ENCODE data around the gene ADARB1.
"Not testable (repeated sequence)": the region's sequence is repeated elsewhere in the genome, so short reads cannot be mapped to it uniquely, and the experiment has no call there.

The ADARB1 gene

DNA sequence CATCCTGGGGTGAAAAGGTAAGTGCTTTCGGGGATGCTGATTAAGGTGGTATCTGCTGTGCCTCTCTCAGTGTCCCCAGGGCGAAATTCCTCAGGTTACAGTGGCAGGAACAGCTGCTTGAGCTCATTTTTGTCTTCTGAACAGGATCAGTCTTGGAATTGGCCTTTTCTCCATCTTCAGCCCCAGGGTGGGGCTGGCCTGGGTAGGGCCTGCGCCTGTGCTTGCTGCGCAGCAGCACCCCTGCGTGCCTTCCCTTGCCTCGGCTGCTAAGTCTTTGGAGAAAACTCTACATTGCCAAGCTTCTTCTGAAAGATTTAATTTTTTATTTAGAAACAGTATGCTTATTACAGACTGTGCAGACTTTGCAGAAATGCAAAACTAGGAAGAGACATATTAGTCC lies 41.7 kb downstream of the ADARB1 start:
- DNase-seq (ENCODE audit: low spot score) = no peak

DNA sequence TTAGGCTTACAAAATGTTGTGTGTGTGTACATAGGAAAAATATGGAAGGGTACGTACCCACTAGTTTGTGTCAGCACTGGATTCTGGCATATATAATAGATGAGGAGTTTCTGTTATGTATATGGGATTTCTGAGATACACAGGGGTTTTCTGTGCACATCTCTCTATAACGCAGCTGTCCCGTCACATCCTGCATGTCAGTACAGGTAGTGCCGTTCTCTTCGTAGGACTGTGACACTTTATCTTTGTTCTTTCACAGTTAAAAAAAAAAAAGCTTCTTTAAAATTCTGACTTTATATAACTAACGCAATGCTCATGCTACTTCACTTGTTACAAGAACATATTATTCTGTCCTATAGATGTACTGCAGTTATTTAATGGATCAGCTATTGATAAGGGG lies 42.9 kb downstream of the ADARB1 start:
- no peak for DNase-seq (ENCODE audit: low spot score)

DNA sequence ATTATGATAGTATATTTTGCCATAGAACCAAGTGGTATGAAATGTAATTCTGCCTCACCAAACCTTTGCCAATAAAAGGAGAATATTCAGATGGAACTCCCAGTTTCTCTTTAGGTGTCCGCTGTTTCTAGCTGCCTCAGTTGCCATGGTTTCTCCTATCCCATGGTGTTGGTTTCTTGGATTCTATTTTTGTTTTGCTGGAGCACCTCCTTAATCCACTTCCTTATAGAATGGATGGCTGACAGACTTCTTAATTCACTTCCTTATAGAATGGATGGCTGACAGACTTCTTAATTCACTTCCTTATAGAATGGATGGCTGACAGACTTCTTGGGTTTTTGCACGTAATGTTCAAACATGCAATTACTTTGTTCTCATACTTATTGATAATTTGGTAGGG lies 43.7 kb downstream of the ADARB1 start:
- no peak for DNase-seq (ENCODE audit: low spot score)

DNA sequence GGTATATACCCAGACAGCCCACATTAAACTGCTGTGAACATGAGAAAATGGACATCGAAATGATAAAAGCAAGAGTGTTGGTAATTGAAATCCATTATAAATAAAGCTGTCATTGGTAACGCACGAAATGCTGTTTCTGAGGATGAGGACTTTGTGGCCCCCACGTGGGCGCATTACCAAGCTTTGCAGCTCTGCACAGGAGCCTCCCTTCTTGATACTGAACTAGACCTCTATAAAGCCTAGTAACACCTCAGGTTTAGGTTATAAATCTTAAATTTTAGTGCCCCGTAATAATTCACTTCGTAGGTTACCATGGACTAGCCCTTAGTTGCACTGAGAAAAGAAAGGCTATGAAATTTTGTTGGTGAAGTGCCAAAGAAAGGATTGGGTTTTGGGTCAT lies 45.4 kb downstream of the ADARB1 start:
- DNase-seq (ENCODE audit: low spot score) = no peak

DNA sequence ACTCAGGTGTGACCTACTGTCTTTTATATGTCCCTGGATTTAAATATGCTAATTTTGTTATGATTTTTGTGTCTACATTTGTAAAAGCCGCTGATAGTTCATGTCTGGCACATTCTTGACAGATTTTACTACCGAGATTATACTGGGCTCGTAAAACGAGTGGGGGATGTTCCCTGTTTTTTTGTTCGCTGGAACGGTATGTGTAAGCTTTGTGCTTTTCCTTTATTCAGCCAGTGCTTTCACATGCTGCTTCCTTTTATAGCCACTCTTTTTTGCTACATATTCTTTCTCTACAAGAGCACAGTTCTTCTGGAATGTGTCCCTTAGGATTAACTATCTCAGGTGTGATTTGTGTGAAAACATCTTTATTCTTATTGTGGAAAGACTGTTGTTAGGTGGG lies 46.6 kb downstream of the ADARB1 start:
- DNase-seq (ENCODE audit: low spot score) = no peak

DNA sequence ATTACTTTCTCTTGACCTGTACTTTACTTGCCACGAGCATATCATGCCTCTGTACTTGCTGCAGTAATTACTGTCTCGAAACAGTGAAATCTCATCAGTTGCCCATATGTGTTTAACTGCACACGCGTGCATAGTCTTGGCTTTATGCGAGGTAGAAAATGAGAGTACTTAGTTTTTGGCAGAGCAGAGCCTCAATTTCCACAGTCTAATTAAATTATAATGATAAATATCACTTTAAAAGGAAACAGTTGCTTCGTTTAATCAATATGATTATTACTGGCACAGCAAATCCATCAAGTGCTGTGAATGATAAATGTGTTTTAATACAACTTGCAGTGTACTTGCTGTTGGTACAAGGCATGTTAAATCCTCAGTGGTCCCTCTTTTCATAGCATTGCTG lies 47.6 kb downstream of the ADARB1 start:
- no peak for DNase-seq (ENCODE audit: low spot score)

DNA sequence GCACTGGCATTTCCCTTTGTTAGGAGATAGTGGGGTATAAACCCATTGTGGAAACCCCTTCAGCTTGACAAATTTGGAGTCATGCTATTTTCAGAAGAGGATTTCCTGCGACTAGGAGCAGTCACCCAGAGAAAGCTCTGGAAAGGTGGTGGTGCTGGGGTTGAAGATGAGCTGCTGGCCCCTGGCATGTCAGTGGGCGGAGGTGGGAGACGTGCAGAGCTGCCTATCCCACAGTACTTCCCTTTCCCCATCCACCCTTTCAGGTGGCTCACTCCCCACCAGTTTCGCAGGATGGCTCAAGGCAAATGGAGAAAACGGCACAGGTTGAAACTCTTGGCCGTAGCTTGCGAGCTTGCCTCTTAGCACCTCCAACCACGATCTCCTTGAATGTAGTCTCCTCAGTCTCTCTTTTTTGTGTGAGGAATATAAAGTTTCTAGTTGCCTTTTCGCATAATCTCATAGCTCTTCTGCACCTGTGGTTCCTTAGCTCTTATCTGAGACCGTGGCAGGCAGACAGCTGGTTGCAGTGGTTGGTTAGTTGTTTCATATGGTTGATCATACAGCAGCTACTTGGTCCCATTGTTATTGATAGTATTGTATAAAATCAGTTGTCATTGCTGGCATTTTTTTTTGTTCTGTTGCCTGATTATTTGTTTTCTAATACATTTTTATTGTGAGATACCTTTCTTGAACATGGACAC lies 48.2 kb downstream of the ADARB1 start:
- no peak for DNase-seq (ENCODE audit: low spot score)

DNA sequence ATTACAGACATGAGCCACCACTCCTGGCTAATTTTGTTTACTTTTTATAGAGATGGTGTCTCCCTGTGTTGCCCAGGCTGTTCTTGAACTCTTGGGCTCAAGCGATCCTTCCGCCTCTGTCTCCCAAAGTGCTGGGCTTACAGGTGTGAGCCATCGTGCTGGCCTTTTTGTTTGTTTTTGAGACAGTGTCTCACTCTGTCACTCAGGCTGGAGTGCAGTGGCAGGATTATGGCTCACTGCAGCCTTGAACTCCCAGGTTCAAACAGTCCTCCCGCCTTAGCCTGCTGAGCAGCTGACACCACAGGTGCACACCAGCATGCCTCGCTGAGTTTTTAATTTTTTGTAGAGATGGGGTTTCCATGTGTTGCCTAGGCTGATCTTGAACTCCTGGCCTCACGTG lies 49.1 kb downstream of the ADARB1 start:
- DNase-seq (ENCODE audit: low spot score) = no peak

DNA sequence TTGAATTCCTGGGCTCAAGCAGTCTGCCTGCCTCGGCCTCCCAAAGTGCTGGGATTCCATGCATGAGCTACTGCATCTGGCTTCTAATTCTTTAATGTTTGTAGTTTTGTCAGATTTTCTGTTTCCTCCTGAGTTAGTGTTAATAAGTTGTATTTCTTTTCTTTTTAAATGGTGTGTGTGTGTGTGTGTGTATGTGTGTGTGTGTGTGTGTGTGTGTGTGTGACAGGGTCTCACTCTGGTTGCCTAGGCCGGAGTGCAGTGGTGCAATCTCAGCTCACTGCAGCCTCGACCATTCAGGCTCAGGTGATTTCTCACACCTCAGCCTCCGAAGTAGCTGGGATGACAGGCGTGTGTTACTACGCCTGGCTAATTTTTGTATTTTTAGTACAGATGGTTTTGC lies 50.2 kb downstream of the ADARB1 start:
- DNase-seq (ENCODE audit: low spot score) = no peak

DNA sequence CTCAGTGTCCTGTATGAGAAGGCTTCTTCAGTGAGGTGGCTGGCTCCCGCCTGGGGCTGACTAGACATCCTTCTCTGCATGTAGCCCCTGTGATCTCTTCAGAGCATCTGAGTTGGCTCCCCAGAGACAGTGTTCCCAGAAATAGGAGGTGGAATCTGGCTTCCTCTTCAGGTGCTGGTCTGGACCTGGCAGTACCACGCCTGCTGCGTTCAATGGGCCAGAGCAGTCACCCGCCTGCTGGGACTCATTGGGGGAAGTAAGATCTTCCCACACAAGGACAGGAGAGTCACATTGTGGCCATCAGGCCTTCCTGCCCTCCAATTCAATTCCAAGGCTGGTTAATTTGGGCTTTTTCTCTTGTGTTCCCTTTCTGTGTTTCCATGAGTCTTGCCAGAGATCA lies 51.0 kb downstream of the ADARB1 start:
- DNase-seq (ENCODE audit: low spot score) = no peak

DNA sequence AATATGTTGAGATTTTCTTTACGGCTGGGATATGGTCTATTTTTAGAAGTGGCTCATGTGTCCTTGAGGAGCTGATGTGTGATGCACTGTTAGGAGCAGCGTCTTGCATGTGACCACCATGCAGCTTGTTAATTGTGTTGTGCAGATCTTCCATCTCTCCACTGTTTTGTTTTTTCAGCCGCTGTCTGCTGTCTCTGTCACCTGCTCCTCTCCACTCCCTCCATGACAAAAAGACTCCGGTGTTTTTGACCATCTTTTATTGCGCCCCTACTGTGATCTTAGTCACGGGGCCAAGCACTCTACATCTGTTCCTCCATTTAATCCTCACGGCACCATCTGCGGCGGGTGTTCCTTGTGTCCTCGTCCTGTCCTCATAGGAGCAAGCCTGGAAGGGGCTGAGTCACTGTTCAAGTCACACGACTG lies 51.8 kb downstream of the ADARB1 start:
- DNase-seq (ENCODE audit: low spot score) = no peak

DNA sequence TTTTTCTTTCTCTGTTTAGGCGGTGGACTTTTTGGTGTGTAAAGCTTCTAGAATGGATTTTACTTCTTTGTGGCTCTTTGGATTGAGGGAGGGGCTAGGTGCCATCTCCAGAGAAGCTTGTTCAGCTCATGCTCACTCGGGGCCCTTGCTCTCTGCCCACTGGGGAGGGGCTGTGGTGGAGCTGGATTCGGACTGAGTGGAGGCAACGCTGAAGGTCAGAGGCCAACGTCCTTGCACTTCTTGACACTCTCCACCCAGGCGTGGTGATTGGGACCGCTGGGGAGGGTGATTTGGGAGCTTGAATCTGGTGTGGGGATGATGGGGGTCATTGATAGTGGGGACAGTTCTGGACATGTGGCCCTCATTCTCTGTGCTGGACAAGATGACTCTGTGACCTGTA lies 52.6 kb downstream of the ADARB1 start:
- DNase-seq (ENCODE audit: low spot score) = no peak

DNA sequence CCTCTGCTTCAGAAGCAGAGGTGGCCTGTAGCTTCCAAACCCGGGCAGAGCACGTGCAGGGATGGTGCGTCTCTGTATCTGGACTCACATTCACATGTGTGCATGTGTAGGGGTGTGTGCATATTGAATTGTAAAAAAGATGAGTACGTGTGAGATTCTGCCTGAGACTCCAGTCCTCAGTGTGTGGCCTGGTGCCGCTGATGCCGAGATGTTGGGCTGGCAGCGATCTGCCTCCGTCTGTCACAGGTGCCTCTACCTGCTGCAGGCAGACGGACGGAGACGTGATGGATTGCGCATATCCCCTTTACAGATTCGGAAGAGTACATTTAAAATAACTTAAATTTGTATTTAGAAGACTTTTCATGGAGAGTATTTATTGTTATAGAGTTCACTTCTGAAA lies 53.6 kb downstream of the ADARB1 start:
- DNase-seq (ENCODE audit: low spot score) = no peak

DNA sequence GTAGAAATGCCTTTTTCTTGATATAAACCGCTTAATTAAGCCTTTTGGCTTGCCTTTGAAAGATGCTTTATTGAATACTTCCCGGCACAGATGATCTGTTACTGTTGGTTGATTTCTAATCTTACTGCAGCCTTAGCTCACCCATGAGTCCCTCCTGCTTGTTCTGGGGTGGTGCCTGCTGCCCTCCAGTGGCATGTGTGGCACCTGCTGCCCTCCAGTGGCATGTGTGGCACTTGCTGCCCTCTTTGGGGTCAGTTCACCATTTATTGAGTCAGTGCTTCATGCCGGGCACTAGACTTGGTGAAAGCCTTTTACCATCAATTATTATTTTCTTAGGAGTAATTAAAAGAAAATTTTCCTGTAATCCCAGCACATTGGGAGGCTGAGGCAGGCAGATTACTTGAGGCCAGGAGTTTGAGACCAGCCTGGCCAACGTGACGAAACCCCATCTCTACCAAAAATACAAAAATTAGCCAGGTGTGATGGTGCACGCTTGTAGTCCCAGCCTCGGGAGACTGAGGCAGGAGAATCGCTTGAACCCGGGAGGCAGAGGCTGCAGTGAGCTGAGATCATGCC lies 54.3 kb downstream of the ADARB1 start:
- DNase-seq (ENCODE audit: low spot score) = peak; percentile 59

DNA sequence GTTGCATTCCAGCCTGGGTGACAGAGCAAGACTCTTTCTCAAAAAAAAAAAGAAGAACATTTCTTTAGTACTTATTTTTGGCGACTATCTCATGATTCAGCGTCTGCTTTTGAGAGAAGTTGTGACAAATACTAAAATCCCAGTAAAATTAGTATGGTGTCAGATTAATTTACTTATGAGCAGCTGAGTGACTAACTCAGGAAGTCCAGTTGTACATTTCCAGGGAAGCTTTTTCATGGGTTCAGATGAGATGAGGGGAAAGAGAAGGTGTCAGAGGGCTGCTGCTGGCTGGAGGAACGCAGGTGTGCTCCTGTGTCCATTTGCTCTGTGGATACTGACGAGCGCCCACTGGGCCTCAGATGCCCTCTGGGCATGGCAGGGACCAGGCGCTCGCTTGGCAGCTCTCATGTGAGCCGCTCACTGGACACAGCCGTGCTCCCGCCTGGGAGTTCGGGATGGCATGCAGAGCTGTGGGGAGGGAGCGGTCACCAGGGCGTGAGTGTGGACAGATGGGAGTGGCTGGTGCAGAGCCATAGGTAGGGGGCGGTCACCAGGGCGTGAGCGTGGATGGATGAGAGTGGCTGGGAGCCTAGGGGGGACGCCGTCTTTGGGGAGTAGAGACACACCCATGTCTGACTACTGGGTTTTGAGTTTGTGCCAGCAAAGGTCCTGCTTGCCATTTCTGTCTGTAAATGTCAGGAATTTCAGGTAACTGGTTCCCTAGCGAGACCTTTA lies 55.0 kb downstream of the ADARB1 start:
- no peak for DNase-seq (ENCODE audit: low spot score)

DNA sequence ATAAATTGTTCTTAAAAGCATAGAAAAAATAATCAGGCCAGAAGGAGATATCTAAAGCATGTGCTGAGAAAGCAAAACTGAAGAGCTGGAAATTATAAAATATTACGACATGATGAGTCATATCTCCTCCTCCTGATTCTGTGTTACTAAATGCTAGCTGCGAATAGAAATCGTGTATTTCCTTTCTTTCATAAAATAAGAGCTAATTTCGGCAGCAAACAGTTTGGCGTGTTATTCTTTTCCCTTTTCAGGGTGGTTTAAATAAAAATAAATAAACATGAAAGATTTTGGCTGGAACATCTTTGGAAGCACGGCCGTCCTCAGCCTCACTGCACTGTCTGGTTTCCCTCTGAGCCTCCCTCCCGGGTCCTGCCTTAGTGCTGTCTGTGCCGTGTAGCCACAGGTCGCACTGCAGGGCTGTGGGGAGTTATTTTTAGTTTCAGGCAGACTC lies 56.0 kb downstream of the ADARB1 start:
- no peak for DNase-seq (ENCODE audit: low spot score)

DNA sequence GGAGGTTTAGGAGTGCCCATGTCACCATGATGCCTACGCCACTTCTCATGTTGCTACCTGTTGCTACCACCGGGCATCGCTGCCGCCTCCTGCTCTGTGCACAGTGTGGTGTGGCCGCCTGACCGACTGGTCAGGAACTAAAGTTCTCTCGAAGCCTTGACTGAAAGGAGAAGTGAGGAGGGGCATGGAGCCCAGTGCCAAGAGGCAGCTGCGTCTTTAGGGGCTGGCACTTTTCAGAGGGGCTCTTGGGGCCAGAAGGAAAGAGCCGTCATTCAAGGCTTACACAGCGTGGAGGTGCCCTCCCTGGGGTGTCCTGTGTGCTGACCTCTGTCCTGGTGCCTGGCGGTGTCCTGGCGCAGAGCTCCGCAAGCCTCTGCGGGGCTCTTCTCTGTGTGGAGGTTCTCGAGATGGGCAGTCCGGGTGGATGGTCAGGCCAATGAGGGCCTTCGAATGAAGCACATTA lies 57.2 kb downstream of the ADARB1 start:
- no peak for DNase-seq (ENCODE audit: low spot score)

DNA sequence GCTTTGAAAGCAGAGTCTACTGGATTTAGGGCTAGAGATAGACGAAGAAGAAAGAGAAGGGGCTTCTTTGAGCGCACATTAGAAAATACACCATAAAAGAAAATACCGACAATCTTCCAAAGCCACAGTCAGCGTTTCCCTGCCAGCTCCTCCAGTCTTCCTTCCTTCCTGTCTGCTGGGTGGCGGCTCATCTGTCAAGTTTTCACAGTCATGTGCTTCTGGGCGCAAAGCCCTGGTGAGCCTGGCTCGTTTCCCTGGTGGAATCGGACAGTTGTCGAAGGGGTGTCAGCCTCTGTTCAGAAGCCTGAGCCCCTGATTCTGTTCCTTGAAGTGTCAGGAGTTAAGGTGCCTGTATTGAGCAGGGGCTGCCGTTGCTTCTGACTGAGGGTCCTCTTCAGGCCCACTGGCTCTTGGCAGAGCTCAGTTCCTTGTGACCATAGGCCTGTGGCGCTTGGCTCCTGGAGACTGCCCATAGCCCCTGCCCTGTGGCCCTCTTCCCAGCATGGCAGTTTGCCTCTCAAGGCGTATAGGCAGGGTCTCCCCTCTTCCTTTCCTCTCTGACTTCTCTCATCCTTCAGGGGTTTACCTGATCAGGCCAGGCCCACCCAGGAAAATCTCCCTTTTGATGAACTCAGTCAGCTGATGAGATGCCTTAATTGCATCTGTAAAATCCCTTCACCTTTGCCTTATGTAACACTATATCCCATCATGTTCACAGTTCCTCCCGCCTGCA lies 58.6 kb downstream of the ADARB1 start:
- no peak for DNase-seq (ENCODE audit: low spot score)

DNA sequence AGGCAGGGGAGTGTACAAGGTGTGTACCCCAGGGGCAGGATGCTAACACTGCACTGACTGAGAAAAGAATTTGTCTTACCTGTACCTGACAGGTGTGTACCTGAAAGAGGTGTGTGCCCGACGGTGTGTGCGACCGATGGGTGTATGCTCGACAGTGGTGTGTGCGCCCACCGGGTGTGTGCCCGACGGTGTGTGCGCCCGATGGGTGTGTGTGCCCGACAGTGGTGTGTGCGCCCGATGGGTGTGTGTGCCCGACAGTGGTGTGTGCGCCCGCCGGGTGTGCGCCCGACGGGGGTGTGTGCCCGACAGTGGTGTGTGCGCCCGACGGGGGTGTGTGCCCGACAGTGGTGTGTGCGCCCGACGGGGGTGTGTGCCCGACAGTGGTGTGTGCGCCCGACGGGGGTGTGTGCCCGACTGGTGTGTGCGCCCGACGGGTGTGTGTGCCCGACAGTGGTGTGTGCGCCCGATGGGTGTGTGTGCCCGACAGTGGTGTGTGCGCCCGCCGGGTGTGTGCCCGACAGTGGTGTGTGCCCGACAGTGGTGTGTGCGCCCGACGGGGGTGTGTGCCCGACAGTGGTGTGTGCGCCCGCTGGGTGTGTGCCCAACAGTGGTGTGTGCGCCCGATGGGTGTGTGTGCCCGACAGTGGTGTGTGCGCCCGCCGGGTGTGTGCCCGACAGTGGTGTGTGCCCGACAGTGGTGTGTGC lies 59.3 kb downstream of the ADARB1 start:
- DNase-seq (ENCODE audit: low spot score) = not testable (repeated sequence)

DNA sequence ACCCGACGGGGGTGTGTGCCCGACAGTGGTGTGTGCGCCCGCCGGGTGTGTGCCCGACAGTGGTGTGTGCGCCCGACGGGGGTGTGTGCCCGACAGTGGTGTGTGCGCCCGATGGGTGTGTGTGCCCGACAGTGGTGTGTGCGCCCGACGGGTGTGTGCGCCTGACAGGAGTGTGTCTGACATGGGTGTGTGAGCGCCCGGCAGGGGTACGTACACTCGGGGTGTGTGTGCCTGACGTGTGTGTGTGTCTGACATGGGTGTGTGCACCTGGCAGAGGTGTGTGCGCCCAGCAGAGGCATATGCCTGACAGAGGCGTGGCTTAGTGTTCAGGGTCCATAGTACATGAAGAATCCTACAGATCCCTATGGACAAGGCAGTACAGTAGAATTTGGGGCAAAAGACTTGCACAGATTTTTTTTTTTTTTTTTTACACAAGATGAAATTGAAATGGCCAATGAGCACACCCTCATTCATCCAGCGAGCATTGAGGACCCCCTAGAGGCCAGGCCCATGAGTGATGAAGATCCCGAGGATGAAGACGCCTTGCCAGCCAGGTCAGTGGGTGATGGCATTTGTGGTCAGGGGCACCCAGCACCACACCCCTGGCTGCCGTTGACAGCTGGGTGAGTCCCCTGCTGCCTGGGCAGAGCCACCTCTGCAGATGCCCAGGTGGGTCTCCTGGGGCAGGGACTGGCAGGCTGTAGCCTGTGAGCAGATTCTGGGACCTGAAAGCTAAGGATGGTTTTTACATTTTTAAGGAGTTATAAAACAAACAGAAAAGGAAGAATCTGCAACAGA lies 60.1 kb downstream of the ADARB1 start:
- no peak for DNase-seq (ENCODE audit: low spot score)

DNA sequence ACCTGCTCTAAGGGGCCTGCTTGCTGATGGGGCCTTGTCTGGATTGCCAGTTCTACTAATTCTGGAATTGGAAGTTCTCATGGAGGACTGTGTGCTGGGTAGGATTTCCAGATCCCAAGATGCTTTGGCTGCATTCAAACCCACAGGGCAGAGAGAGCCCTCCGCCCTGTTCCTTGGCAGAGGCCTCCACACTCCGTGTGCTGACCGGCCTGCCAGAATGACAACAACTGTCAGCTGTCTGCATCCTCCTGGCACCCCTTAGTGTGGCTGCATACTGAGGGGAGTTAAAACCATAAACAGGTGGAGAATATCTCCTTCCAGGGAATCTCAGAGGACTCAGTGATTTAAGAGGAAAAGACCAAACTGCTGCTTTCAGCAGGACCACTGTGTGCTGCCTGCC lies 60.7 kb downstream of the ADARB1 start:
- no peak for DNase-seq (ENCODE audit: low spot score)

Measured in hematopoietic multipotent progenitor cell treated with erythropoietin and hydrocortisone succinate and interleukin-3 and kit ligand, for 15 days (in vitro differentiated cells).